ENCODE measurements around the gene ABCG5. TPM values are rescaled to one million over a fixed set of nuclear protein-coding genes. Genes with fewer than 3 reads are reported as not detected.

ABCG5 gene
- total RNA-seq, 3 donors from 2014 or later (not counting 1 experiment from before 2014, with no cell fraction given), result not detected

GRCh38 chr2:43824951-43825493, 13.6 kb downstream of the ABCG5 start:
- 86% methylated on average over 10 of the region's 12 CpGs for WGBS (ENCODE audit: insufficient coverage)
- H3K9me3 Mint-ChIP-seq, result no peaks in the 10 kb centered on the region
- peaks cover 14 to 29% of the 10 kb centered on the region in 2 donors for H3K27me3 Mint-ChIP-seq (ENCODE audit: low read depth in 2 of 2)
- no peak for TF ChIP-seq CTCF (IDR thresholded peaks at IDR 0.05)
- no peak overlapping the region for H3K4me3 Mint-ChIP-seq
- Histone ChIP-seq H3K27ac (ENCODE audit: low read length) (no peak overlapping the region), H3K4me1 (ENCODE audit: control insufficient read depth, insufficient read depth, low read length) (no peaks in the 10 kb centered on the region), H3K36me3 (ENCODE audit: control insufficient read depth, insufficient read depth, low read length) (no peaks in the 10 kb centered on the region), H3K27me3 (ENCODE audit: control insufficient read depth, insufficient read depth, low read length) (no peaks in the 10 kb centered on the region), H3K9me3 (ENCODE audit: control insufficient read depth, insufficient read depth, low read length) (no peaks in the 10 kb centered on the region), H3K4me3 (ENCODE audit: low read length) (no peak overlapping the region)
- intact Hi-C loops (cut with micrococcal nuclease), result no loop called here
- no peak for ATAC-seq
- H3K36me3 Mint-ChIP-seq, result no peaks in the 10 kb centered on the region
- no peak for DNase-seq
- no peak overlapping the region for H3K27ac Mint-ChIP-seq
- H3K4me1 Mint-ChIP-seq, result no peaks in the 10 kb centered on the region

GRCh38 chr2:43824512-43824911, 14.1 kb downstream of the ABCG5 start:
- no peaks in the 10 kb centered on the region for H3K4me1 ChIP-seq (ENCODE audit: control insufficient read depth, insufficient read depth, low read length)
- no peaks in the 10 kb centered on the region for H3K9me3 ChIP-seq (ENCODE audit: control insufficient read depth, insufficient read depth, low read length)
- H3K27ac Mint-ChIP-seq, result no peak overlapping the region
- H3K4me3 ChIP-seq (ENCODE audit: low read length), result no peak overlapping the region
- 95% methylated on average over 2 of the region's 2 CpGs for WGBS (ENCODE audit: insufficient coverage)
- TF ChIP-seq CTCF (IDR thresholded peaks at IDR 0.05), result no peak
- H3K36me3 ChIP-seq (ENCODE audit: control insufficient read depth, insufficient read depth, low read length), result no peaks in the 10 kb centered on the region
- H3K4me3 Mint-ChIP-seq, result no peak overlapping the region
- ATAC-seq (no peak), DNase-seq (no peak)
- H3K27me3 Mint-ChIP-seq (ENCODE audit: low read depth in 2 of 2), result peaks cover 12 to 26% of the 10 kb centered on the region in 2 donors
- H3K4me1 Mint-ChIP-seq, result no peaks in the 10 kb centered on the region
- H3K9me3 Mint-ChIP-seq, result no peaks in the 10 kb centered on the region
- no peaks in the 10 kb centered on the region for H3K27me3 ChIP-seq (ENCODE audit: control insufficient read depth, insufficient read depth, low read length)
- H3K36me3 Mint-ChIP-seq, result no peaks in the 10 kb centered on the region
- intact Hi-C loops (cut with micrococcal nuclease), result no loop called here
- no peak overlapping the region for H3K27ac ChIP-seq (ENCODE audit: low read length)

GRCh38 chr2:43823751-43824150, 14.9 kb downstream of the ABCG5 start:
- Mint-ChIP-seq H3K27me3 (ENCODE audit: low read depth in 2 of 2) (peaks cover 10 to 21% of the 10 kb centered on the region in 2 donors), H3K4me3 (no peak overlapping the region), H3K27ac (no peak overlapping the region), H3K9me3 (no peaks in the 10 kb centered on the region), H3K36me3 (no peaks in the 10 kb centered on the region), H3K4me1 (no peaks in the 10 kb centered on the region)
- Histone ChIP-seq H3K4me1 (ENCODE audit: control insufficient read depth, insufficient read depth, low read length) (no peaks in the 10 kb centered on the region), H3K36me3 (ENCODE audit: control insufficient read depth, insufficient read depth, low read length) (no peaks in the 10 kb centered on the region), H3K9me3 (ENCODE audit: control insufficient read depth, insufficient read depth, low read length) (no peaks in the 10 kb centered on the region), H3K4me3 (ENCODE audit: low read length) (no peak overlapping the region), H3K27me3 (ENCODE audit: control insufficient read depth, insufficient read depth, low read length) (no peaks in the 10 kb centered on the region), H3K27ac (ENCODE audit: low read length) (no peak overlapping the region)
- DNase-seq (no peak), ATAC-seq (no peak)
- intact Hi-C loops (cut with micrococcal nuclease), result no loop called here
- 86% methylated on average over 9 of the region's 11 CpGs for WGBS (ENCODE audit: insufficient coverage)
- no peak for TF ChIP-seq CTCF (IDR thresholded peaks at IDR 0.05)

GRCh38 chr2:43822839-43823238, 15.8 kb downstream of the ABCG5 start:
- H3K9me3 ChIP-seq (ENCODE audit: control insufficient read depth, insufficient read depth, low read length), result no peaks in the 10 kb centered on the region
- no peak for TF ChIP-seq CTCF (IDR thresholded peaks at IDR 0.05)
- H3K27me3 ChIP-seq (ENCODE audit: control insufficient read depth, insufficient read depth, low read length), result no peaks in the 10 kb centered on the region
- DNase-seq, result no peak
- H3K4me1 Mint-ChIP-seq, result no peaks in the 10 kb centered on the region
- intact Hi-C loops (cut with micrococcal nuclease), result no loop called here
- no peak for ATAC-seq
- peaks cover 10 to 21% of the 10 kb centered on the region in 2 donors for H3K27me3 Mint-ChIP-seq (ENCODE audit: low read depth in 2 of 2)
- no peaks in the 10 kb centered on the region for H3K36me3 Mint-ChIP-seq
- no peak overlapping the region for H3K4me3 Mint-ChIP-seq
- H3K4me1 ChIP-seq (ENCODE audit: control insufficient read depth, insufficient read depth, low read length), result no peaks in the 10 kb centered on the region
- no peak overlapping the region for H3K27ac ChIP-seq (ENCODE audit: low read length)
- H3K36me3 ChIP-seq (ENCODE audit: control insufficient read depth, insufficient read depth, low read length), result no peaks in the 10 kb centered on the region
- H3K4me3 ChIP-seq (ENCODE audit: low read length), result no peak overlapping the region
- 83% methylated on average over 7 of the region's 7 CpGs for WGBS (ENCODE audit: insufficient coverage)
- no peaks in the 10 kb centered on the region for H3K9me3 Mint-ChIP-seq
- no peak overlapping the region for H3K27ac Mint-ChIP-seq
